Loucy (cell line): ENCODE measurements around the gene IGF2BP1.
A peak's percentile ranks its signal among the peaks of the same experiment; 100 is the strongest.
"Not testable (repeated sequence)": the region's sequence is repeated elsewhere in the genome, so short reads cannot be mapped to it uniquely, and the experiment has no call there.

Experiments
- H2AFZ ChIP-seq: fragments of 200-600 bp; sonication (generic); 2 replicates; pipeline ENCODE4 v1.6.0; 2016; ENCODE audit warnings: antibody characterized with exemption, mild to moderate bottlenecking, low read length, moderate library complexity
- H3F3A ChIP-seq: fragments of 200-600 bp; 2 replicates; pipeline ENCODE4 v1.6.0; 2016; ENCODE audit warnings: antibody characterized with exemption, low read depth, mild to moderate bottlenecking
- H3K27me3 ChIP-seq: fragments of 200-600 bp; sonication (generic); 2 replicates; pipeline ENCODE4 v1.6.1; 2014; ENCODE audit warnings: low read length, mild to moderate bottlenecking; ENCODE audit not compliant: insufficient read depth, poor library complexity, severe bottlenecking
- H3K36me3 ChIP-seq: fragments of 200-600 bp; sonication (generic); 2 replicates; pipeline ENCODE4 v1.6.1; 2016; ENCODE audit warnings: low read length; ENCODE audit not compliant: insufficient read depth
- H3K4me1 ChIP-seq: fragments of 200-600 bp; sonication (generic); 2 replicates; pipeline ENCODE4 v1.5.1; 2014; ENCODE audit warnings: low read length, mild to moderate bottlenecking; ENCODE audit not compliant: insufficient read depth, poor library complexity, severe bottlenecking
- H3K4me2 ChIP-seq: fragments of 200-600 bp; sonication (generic); 2 replicates; pipeline ENCODE4 v1.6.0; 2014; ENCODE audit warnings: antibody characterized with exemption, low read length, low read depth, mild to moderate bottlenecking; ENCODE audit not compliant: poor library complexity, severe bottlenecking
- H3K4me3 ChIP-seq: fragments of 200-600 bp; sonication (generic); 2 replicates; pipeline ENCODE4 v1.5.1; 2014; ENCODE audit warnings: low read length, mild to moderate bottlenecking, mixed read lengths; ENCODE audit not compliant: poor library complexity, severe bottlenecking
- H3K79me2 ChIP-seq: fragments of 200-600 bp; sonication (generic); 2 replicates; pipeline ENCODE4 v1.6.1; 2014; ENCODE audit warnings: low read length; ENCODE audit not compliant: insufficient read depth
- H3K9ac ChIP-seq: fragments of 200-600 bp; sonication (generic); 2 replicates; pipeline ENCODE4 v1.6.0; 2014; ENCODE audit warnings: mild to moderate bottlenecking, low read depth, low read length, moderate library complexity; ENCODE audit not compliant: poor library complexity, severe bottlenecking
- H3K9me2 ChIP-seq: fragments of 200-600 bp; sonication (generic); replicated peaks from 2 replicates; pipeline ENCODE4 v1.6.1; 2016; ENCODE audit warnings: low read depth, low read length, mixed read lengths
- H3K9me3 ChIP-seq: fragments of 200-600 bp; sonication (generic); 2 replicates; pipeline ENCODE4 v1.6.1; 2014; ENCODE audit warnings: mild to moderate bottlenecking, antibody characterized with exemption, low read length, low read depth; ENCODE audit not compliant: insufficient read depth
- H4K20me1 ChIP-seq: fragments of 200-600 bp; sonication (generic); 2 replicates; pipeline ENCODE4 v1.6.0; 2014; ENCODE audit warnings: antibody characterized with exemption, low read length, mild to moderate bottlenecking; ENCODE audit not compliant: insufficient read depth, poor library complexity, severe bottlenecking
- EZH2phosphoT487 ChIP-seq: fragments of 200-600 bp; IDR thresholded peaks from 2 replicates; pipeline ENCODE4 v1.6.1; 2018; ENCODE audit warnings: antibody characterized with exemption, mild to moderate bottlenecking, moderate library complexity, borderline replicate concordance
- TF ChIP-seq, protein P1 (sequence below): fragments of 200-600 bp; sonication (generic); conservative IDR thresholded peaks from 2 replicates; pipeline ENCODE4 v1.5.1; 2014; ENCODE audit warnings: mild to moderate bottlenecking, antibody characterized with exemption, low read length

The IGF2BP1 gene

DNA sequence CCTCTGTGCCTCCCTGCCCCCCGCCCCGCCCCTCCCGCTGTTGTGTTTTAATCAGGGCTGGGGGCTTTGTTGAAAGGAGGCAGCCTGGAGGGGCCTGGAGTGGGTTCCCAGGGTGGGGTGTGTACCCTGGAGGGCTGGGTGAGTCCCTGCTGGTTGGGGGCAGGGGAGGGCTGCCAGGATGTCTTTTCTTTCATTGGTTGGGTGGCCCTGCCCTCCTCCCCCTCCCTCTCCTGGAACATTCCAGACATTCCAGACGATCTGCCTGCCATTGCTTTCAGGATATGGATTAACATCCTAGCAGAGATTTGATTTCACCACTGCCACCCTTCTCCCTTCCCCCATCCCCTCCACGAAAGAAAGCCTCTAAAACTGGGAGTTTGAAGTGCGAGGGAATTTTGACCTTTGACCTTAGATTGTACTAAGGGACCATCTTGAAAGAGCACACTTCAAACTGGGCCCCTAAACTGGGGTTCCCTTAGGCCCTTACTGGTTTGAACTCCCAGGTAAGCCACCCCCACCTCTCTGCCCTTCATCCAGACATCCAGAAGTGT lies 25.3 kb downstream of the IGF2BP1 start:
- no peak overlapping the region for H2AFZ ChIP-seq
- H3K9me3 ChIP-seq: no peaks in the 10 kb centered on the region
- no peak overlapping the region for H3K4me2 ChIP-seq
- TF ChIP-seq, protein P1, sequence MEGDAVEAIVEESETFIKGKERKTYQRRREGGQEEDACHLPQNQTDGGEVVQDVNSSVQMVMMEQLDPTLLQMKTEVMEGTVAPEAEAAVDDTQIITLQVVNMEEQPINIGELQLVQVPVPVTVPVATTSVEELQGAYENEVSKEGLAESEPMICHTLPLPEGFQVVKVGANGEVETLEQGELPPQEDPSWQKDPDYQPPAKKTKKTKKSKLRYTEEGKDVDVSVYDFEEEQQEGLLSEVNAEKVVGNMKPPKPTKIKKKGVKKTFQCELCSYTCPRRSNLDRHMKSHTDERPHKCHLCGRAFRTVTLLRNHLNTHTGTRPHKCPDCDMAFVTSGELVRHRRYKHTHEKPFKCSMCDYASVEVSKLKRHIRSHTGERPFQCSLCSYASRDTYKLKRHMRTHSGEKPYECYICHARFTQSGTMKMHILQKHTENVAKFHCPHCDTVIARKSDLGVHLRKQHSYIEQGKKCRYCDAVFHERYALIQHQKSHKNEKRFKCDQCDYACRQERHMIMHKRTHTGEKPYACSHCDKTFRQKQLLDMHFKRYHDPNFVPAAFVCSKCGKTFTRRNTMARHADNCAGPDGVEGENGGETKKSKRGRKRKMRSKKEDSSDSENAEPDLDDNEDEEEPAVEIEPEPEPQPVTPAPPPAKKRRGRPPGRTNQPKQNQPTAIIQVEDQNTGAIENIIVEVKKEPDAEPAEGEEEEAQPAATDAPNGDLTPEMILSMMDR: no peak
- H3K36me3 ChIP-seq: no peaks in the 10 kb centered on the region
- no peak overlapping the region for H3K4me3 ChIP-seq
- no peak overlapping the region for H3K9ac ChIP-seq
- H3K9me2 ChIP-seq: no peaks in the 10 kb centered on the region
- no peaks in the 10 kb centered on the region for H3K27me3 ChIP-seq
- H3K4me1 ChIP-seq: no peaks in the 10 kb centered on the region
- H3K79me2 ChIP-seq: no peaks in the 10 kb centered on the region
- H3F3A ChIP-seq: no peaks in the 10 kb centered on the region
- H4K20me1 ChIP-seq: no peaks in the 10 kb centered on the region

DNA sequence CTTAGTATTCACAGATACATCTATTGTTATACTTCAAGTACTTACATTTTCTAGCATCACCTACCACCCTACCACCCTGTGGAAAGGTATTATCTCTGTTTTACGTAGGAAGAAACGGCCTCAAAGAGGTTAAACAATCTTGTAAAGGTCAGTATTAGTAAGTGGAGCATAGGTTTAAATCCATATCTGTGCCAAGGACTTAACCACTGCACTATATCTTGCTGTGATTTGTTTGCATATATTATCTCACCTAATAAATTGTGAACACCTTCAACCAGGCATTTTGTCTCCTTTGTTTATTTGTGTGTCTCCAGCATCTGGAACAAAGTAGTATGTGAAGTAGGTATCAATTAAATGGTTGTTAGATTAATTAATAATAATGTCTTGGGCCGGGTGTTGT lies 27.3 kb downstream of the IGF2BP1 start:
- Histone ChIP-seq H3K9ac (no peak overlapping the region), H3K36me3 (no peaks in the 10 kb centered on the region), H3K4me3 (no peak overlapping the region), H3F3A (no peaks in the 10 kb centered on the region), H4K20me1 (no peaks in the 10 kb centered on the region), H3K9me3 (no peaks in the 10 kb centered on the region), H2AFZ (no peak overlapping the region), H3K9me2 (no peaks in the 10 kb centered on the region), H3K79me2 (no peaks in the 10 kb centered on the region), H3K27me3 (no peaks in the 10 kb centered on the region), H3K4me2 (no peak overlapping the region), H3K4me1 (no peaks in the 10 kb centered on the region)
- TF ChIP-seq, protein P1: no peak
- no peak for TF ChIP-seq EZH2phosphoT487

DNA sequence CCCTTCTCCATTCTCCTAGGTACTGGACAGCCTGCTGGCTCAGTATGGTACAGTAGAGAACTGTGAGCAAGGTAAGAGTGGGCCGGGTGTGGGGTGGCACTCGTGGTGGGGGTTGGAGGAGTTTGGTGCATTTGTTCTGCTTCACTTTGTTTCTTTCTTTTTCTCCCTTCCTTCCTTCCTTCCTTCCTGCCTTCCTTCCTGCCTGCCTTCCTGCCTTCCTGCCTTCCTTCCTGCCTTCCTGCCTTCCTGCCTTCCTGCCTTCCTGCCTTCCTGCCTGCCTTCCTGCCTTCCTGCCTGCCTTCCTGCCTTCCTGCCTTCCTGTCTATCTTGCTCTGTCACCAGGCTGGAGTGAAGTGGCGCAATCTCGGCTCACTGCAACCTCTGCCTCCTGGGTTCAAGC lies 29.3 kb downstream of the IGF2BP1 start:
- H3K4me3 ChIP-seq, H3K9me2 ChIP-seq, H3K27me3 ChIP-seq, H3F3A ChIP-seq, H2AFZ ChIP-seq, H3K9me3 ChIP-seq, H3K36me3 ChIP-seq, H3K4me1 ChIP-seq, H3K79me2 ChIP-seq, H3K9ac ChIP-seq, H4K20me1 ChIP-seq, H3K4me2 ChIP-seq: not testable (repeated sequence)

- Histone ChIP-seq H3K4me2 (no peak overlapping the region), H3K9me3 (no peaks in the 10 kb centered on the region), H3K4me3 (no peak overlapping the region), H3F3A (no peaks in the 10 kb centered on the region), H4K20me1 (no peaks in the 10 kb centered on the region), H3K9ac (no peak overlapping the region), H3K79me2 (no peaks in the 10 kb centered on the region), H3K27me3 (no peaks in the 10 kb centered on the region), H3K4me1 (peaks cover 4% of the 10 kb centered on the region), H2AFZ (0 out of 2 replicates have a peak overlapping the region, but pooled peaks have one; percentile 2), H3K9me2 (no peaks in the 10 kb centered on the region), H3K36me3 (no peaks in the 10 kb centered on the region)
- TF ChIP-seq, protein P1: no peak
- TF ChIP-seq EZH2phosphoT487: no peak
Measured at GRCh38 chr17:49028271-49028670, 31.1 kb downstream of the IGF2BP1 start.
